Measurements from ENCODE around the gene SLC44A1. TPM values are rescaled to one million over a fixed set of nuclear protein-coding genes. Genes with fewer than 3 reads are reported as not detected.

The SLC44A1 gene
- total and polyA plus RNA-seq, 10 of the 15 experiments (the other 5 are each of a cell fraction or from before 2014, with no cell fraction given): 2.4 to 21.2 (median 12.4) TPM

DNA sequence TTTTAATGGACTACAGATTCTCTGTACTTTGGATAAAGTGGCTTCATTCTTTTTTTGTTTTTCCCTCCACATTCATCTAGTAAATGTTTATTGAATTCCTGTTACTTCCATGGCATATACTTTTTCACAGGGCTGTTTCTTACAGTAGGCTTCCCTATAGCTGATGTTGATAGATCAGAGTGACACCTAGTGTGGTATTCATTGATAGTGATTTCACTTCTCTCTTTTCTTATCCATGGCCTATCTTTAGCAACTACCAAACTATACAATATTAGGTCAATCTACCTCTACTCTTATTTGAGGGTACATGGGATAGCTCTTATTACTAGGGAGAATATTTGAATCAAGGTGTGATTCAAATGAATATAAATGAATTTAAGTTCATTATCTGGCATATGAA is 239.2 kb downstream of the SLC44A1 start (continued):
- TF ChIP-seq RELB (IDR thresholded peaks at IDR 0.05; ENCODE audit: low read depth) (peak; percentile 14; the same call in 1 of the 2 replicates), PAX5 (IDR thresholded peaks at IDR 0.05; ENCODE audit: borderline replicate concordance, low read depth, low read length) (no peak), BCL3 (IDR thresholded peaks at IDR 0.05; ENCODE audit: borderline replicate concordance, insufficient read depth, low read depth, low read length, poor library complexity, severe bottlenecking) (no peak), JUND (IDR thresholded peaks at IDR 0.05; ENCODE audit: low read depth, low read length) (no peak), RAD51 (IDR thresholded peaks at IDR 0.05) (no peak), BRCA1 (IDR thresholded peaks at IDR 0.05; ENCODE audit: low read depth, low read length) (no peak), STAT1 (conservative IDR thresholded peaks at IDR 0.05) (no peak), MYC (IDR thresholded peaks at IDR 0.05; ENCODE audit: insufficient read depth, insufficient read length, insufficient replicate concordance, low read length, severe bottlenecking) (no peak), CTCF (IDR thresholded peaks at IDR 0.05 in 2 of 3, conservative IDR thresholded peaks at IDR 0.05 in 1 of 3; ENCODE audit: control insufficient read depth in 2 of 3, extremely low read depth in 1 of 3, insufficient read depth in 1 of 3, low read depth in 3 of 3, low read length in 3 of 3) (peak in 1 of 3 experiments; percentile 37; a peak in 1 of 6 replicates)
- TF ChIP-seq, protein P1, sequence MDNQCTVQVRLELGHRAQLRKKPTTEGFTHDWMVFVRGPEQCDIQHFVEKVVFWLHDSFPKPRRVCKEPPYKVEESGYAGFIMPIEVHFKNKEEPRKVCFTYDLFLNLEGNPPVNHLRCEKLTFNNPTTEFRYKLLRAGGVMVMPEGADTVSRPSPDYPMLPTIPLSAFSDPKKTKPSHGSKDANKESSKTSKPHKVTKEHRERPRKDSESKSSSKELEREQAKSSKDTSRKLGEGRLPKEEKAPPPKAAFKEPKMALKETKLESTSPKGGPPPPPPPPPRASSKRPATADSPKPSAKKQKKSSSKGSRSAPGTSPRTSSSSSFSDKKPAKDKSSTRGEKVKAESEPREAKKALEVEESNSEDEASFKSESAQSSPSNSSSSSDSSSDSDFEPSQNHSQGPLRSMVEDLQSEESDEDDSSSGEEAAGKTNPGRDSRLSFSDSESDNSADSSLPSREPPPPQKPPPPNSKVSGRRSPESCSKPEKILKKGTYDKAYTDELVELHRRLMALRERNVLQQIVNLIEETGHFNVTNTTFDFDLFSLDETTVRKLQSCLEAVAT (IDR thresholded peaks at IDR 0.05): no peak

All from GM12878 (cell line).